ENCODE results near the gene DNAH9. TPM values are rescaled to one million over a fixed set of nuclear protein-coding genes. Genes with fewer than 3 reads are reported as not detected.

DNAH9 gene
- total and polyA plus RNA-seq, 4 donors, result under 0.01 to 0.09 TPM; not detected in 2

DNA sequence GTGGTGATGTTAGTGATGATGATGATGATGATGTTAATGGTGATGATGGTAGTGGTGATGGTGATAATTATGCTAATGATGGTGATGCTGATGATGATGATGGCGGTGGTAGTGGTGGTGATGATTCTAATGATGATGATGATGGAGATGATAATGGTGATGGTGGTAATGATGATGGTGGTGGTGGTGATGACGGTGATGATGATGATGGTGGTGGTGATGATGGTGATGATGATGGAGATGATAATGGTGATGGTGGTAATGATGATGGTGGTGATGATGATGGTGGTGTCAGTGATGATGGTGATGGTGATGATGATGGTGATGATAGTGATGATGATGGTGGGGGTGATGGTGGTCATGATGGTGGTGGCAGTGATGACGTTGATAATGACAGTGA is 132.5 kb downstream of the DNAH9 start:
- peaks cover 0 to 3% (median 0%) of the 10 kb centered on the region in 4 donors for H3K27me3 ChIP-seq (ENCODE audit: control insufficient read depth in 4 of 4, insufficient read depth in 4 of 4, low read length in 3 of 4)
- no peaks in the 10 kb centered on the region for H3K4me1 ChIP-seq (ENCODE audit: control insufficient read depth in 4 of 4, insufficient read depth in 4 of 4, low read length in 3 of 4)
- WGBS, result 89% methylated on average over 3 of the region's 3 CpGs
- no peak overlapping the region for H3K27ac ChIP-seq (ENCODE audit: low read depth in 1 of 2, low read length in 2 of 2)
- no peaks in the 10 kb centered on the region for H3K36me3 ChIP-seq (ENCODE audit: control insufficient read depth in 4 of 4, insufficient read depth in 3 of 4, low read depth in 1 of 4, low read length in 3 of 4)
- DNase-seq (ENCODE audit: low spot score), result no peak
- H3K9ac ChIP-seq (ENCODE audit: low read depth in 1 of 2, low read length in 2 of 2), result no peak overlapping the region
- no peak overlapping the region for H3K4me3 ChIP-seq (ENCODE audit: low read depth in 1 of 3, low read length in 3 of 3)
- no peak for TF ChIP-seq JUND (IDR thresholded peaks at IDR 0.05)
- TF ChIP-seq, protein P1, sequence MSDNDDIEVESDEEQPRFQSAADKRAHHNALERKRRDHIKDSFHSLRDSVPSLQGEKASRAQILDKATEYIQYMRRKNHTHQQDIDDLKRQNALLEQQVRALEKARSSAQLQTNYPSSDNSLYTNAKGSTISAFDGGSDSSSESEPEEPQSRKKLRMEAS (IDR thresholded peaks at IDR 0.05), result no peak
- no peak for TF ChIP-seq SP1 (IDR thresholded peaks at IDR 0.05)
- no peak for TF ChIP-seq YY1 (IDR thresholded peaks at IDR 0.05)
- TF ChIP-seq RXRA (IDR thresholded peaks at IDR 0.05), result no peak
- TF ChIP-seq HNF4A (conservative IDR thresholded peaks at IDR 0.05), result no peak
- TF ChIP-seq FOXA1 (IDR thresholded peaks at IDR 0.05), result no peak
- no peak for TF ChIP-seq HNF4G (IDR thresholded peaks at IDR 0.05)
- no peak for TF ChIP-seq FOXA2 (IDR thresholded peaks at IDR 0.05)
- TF ChIP-seq TAF1 (conservative IDR thresholded peaks at IDR 0.05), result no peak
- no peak for TF ChIP-seq RAD21 (IDR thresholded peaks at IDR 0.05)
- no peak for TF ChIP-seq EGR1 (IDR thresholded peaks at IDR 0.05; ENCODE audit: low read depth in 2 of 2)
- TF ChIP-seq NR2F2 (IDR thresholded peaks at IDR 0.05), result no peak
- no peaks in the 10 kb centered on the region for H3K9me3 ChIP-seq (ENCODE audit: control insufficient read depth in 4 of 4, low read length in 3 of 4)

DNA sequence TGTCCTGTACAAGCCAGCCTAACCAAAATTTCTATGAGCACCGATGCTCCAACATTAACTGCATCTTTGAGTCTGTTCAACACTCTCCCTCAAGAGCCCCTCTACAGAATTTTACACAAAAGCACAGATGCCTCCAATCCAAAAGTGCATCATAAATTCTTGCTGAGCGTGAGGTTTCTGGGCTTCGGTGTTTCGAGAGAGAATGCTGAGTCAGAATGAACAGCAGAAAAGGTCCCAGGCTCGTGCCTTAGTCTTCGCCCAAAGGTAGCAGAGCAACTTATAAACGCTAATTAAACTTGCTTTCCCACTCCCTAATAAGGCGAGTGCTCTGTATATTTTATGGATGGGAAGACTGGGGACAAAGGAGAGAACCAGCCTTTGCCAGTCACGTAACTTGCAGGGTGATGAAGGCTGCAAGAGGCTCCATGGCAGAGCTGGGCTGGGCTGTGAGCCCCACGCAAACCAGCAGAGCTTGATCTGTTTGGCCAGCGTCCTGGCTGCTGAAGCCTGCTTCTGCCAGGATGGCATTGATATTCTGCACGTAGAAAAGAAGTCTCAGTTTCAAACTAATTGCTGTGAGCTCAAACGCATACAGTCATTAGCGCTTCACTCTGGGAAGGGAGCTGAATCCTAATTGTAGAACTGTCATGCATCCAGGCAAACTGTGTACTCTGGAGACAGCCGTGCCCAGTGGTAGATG is 138.5 kb downstream of the DNAH9 start:
- H3K4me1 ChIP-seq (ENCODE audit: control insufficient read depth in 4 of 4, insufficient read depth in 4 of 4, low read length in 3 of 4), result no peaks in the 10 kb centered on the region
- 77% methylated on average over 15 of the region's 15 CpGs for WGBS
- H3K9me3 ChIP-seq (ENCODE audit: control insufficient read depth in 4 of 4, low read length in 3 of 4), result no peaks in the 10 kb centered on the region
- no peak for DNase-seq (ENCODE audit: low spot score)
- no peak overlapping the region for H3K9ac ChIP-seq (ENCODE audit: low read depth in 1 of 2, low read length in 2 of 2)
- no peak for TF ChIP-seq RAD21 (IDR thresholded peaks at IDR 0.05)
- no peak for TF ChIP-seq TAF1 (conservative IDR thresholded peaks at IDR 0.05)
- no peak for TF ChIP-seq EGR1 (IDR thresholded peaks at IDR 0.05; ENCODE audit: low read depth in 2 of 2)
- TF ChIP-seq, protein P2, sequence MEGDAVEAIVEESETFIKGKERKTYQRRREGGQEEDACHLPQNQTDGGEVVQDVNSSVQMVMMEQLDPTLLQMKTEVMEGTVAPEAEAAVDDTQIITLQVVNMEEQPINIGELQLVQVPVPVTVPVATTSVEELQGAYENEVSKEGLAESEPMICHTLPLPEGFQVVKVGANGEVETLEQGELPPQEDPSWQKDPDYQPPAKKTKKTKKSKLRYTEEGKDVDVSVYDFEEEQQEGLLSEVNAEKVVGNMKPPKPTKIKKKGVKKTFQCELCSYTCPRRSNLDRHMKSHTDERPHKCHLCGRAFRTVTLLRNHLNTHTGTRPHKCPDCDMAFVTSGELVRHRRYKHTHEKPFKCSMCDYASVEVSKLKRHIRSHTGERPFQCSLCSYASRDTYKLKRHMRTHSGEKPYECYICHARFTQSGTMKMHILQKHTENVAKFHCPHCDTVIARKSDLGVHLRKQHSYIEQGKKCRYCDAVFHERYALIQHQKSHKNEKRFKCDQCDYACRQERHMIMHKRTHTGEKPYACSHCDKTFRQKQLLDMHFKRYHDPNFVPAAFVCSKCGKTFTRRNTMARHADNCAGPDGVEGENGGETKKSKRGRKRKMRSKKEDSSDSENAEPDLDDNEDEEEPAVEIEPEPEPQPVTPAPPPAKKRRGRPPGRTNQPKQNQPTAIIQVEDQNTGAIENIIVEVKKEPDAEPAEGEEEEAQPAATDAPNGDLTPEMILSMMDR (IDR thresholded peaks at IDR 0.05; ENCODE audit: low read depth, low read length, missing input control), result no peak
- TF ChIP-seq, protein P1 (IDR thresholded peaks at IDR 0.05), result no peak
- no peak for TF ChIP-seq RXRA (IDR thresholded peaks at IDR 0.05)
- TF ChIP-seq, protein P3, sequence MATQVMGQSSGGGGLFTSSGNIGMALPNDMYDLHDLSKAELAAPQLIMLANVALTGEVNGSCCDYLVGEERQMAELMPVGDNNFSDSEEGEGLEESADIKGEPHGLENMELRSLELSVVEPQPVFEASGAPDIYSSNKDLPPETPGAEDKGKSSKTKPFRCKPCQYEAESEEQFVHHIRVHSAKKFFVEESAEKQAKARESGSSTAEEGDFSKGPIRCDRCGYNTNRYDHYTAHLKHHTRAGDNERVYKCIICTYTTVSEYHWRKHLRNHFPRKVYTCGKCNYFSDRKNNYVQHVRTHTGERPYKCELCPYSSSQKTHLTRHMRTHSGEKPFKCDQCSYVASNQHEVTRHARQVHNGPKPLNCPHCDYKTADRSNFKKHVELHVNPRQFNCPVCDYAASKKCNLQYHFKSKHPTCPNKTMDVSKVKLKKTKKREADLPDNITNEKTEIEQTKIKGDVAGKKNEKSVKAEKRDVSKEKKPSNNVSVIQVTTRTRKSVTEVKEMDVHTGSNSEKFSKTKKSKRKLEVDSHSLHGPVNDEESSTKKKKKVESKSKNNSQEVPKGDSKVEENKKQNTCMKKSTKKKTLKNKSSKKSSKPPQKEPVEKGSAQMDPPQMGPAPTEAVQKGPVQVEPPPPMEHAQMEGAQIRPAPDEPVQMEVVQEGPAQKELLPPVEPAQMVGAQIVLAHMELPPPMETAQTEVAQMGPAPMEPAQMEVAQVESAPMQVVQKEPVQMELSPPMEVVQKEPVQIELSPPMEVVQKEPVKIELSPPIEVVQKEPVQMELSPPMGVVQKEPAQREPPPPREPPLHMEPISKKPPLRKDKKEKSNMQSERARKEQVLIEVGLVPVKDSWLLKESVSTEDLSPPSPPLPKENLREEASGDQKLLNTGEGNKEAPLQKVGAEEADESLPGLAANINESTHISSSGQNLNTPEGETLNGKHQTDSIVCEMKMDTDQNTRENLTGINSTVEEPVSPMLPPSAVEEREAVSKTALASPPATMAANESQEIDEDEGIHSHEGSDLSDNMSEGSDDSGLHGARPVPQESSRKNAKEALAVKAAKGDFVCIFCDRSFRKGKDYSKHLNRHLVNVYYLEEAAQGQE (IDR thresholded peaks at IDR 0.05), result no peak
- TF ChIP-seq, protein P4, sequence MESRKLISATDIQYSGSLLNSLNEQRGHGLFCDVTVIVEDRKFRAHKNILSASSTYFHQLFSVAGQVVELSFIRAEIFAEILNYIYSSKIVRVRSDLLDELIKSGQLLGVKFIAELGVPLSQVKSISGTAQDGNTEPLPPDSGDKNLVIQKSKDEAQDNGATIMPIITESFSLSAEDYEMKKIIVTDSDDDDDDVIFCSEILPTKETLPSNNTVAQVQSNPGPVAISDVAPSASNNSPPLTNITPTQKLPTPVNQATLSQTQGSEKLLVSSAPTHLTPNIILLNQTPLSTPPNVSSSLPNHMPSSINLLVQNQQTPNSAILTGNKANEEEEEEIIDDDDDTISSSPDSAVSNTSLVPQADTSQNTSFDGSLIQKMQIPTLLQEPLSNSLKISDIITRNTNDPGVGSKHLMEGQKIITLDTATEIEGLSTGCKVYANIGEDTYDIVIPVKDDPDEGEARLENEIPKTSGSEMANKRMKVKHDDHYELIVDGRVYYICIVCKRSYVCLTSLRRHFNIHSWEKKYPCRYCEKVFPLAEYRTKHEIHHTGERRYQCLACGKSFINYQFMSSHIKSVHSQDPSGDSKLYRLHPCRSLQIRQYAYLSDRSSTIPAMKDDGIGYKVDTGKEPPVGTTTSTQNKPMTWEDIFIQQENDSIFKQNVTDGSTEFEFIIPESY (IDR thresholded peaks at IDR 0.05), result no peak
- TF ChIP-seq FOXA2 (IDR thresholded peaks at IDR 0.05), result no peak
- TF ChIP-seq JUND (IDR thresholded peaks at IDR 0.05), result no peak
- TF ChIP-seq YY1 (IDR thresholded peaks at IDR 0.05), result no peak
- no peak for TF ChIP-seq FOXA1 (IDR thresholded peaks at IDR 0.05)
- TF ChIP-seq, protein P5, sequence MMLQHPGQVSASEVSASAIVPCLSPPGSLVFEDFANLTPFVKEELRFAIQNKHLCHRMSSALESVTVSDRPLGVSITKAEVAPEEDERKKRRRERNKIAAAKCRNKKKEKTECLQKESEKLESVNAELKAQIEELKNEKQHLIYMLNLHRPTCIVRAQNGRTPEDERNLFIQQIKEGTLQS (IDR thresholded peaks at IDR 0.05), result no peak
- TF ChIP-seq NR2F2 (IDR thresholded peaks at IDR 0.05), result no peak
- no peak for TF ChIP-seq SP1 (IDR thresholded peaks at IDR 0.05)
- no peak for TF ChIP-seq GABPA (IDR thresholded peaks at IDR 0.05 in 1 of 2, conservative IDR thresholded peaks at IDR 0.05 in 1 of 2)
- TF ChIP-seq HNF4A (conservative IDR thresholded peaks at IDR 0.05), result no peak
- H3K36me3 ChIP-seq (ENCODE audit: control insufficient read depth in 4 of 4, insufficient read depth in 3 of 4, low read depth in 1 of 4, low read length in 3 of 4), result no peaks in the 10 kb centered on the region
- H3K27me3 ChIP-seq (ENCODE audit: control insufficient read depth in 4 of 4, insufficient read depth in 4 of 4, low read length in 3 of 4), result peaks cover 0 to 3% (median 0%) of the 10 kb centered on the region in 4 donors
- H3K27ac ChIP-seq (ENCODE audit: low read depth in 1 of 2, low read length in 2 of 2), result no peak overlapping the region
- H3K4me3 ChIP-seq (ENCODE audit: low read depth in 1 of 3, low read length in 3 of 3), result no peak overlapping the region

All from liver (tissue), 9 donors.